AG20443 (cell line): ENCODE measurements around the gene C19orf67.
"Not testable (repeated sequence)": the region's sequence is repeated elsewhere in the genome, so short reads cannot be mapped to it uniquely, and the experiment has no call there.

Experiments
- DNase-seq: peaks from one replicate; pipeline ENCODE4 v3.0.0; 2012; ENCODE audit warnings: low spot score, mixed read lengths

C19orf67 gene

DNA sequence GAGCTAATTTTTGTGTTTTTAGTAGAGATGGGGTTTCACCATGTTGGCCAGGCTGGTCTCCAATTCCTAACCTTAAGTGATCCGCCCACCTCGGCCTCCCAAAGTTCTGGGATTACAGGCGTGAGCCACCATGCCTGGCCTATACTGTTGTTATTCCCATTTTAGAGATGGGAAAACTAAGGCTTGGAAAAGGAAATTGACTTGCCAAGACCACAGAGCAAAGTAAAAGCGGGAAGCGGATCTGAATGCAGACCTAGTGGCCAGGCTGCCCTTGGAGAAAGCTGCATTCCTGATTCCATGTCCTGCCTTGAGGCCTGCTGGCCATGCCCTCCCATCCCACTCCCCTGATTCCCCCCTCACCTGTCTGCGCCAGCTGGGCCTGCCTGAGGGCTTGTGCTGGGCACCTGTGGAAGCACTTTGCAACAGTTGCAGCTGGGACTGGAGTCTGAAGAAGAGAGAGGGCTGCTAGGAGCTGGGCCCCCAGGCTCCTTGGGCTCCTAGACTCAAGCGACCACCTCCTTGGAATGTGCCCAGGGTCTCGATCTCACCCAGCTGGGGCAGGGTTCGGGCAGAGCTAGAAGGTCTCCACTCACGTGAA is 29.4 kb downstream of the C19orf67 start:
- no peak for DNase-seq

DNA sequence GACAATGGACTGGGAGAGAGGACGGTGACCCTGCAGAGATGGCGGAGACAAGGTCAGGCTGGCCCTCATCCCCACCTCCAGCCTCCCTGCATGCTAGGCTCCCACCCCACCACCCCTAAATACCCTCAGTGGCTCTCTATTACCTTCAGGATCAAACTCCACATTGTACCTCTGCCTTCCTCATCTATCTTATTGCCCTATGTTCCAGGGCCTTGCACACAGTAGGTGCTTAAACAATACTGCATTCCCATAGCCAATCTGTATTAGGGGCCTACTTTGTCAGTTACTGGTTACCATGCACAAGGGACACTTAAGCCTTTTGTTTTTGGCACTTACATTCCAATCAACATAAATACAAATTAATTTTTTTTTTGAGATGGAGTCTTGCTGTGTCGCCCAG is 30.2 kb downstream of the C19orf67 start:
- no peak for DNase-seq

DNA sequence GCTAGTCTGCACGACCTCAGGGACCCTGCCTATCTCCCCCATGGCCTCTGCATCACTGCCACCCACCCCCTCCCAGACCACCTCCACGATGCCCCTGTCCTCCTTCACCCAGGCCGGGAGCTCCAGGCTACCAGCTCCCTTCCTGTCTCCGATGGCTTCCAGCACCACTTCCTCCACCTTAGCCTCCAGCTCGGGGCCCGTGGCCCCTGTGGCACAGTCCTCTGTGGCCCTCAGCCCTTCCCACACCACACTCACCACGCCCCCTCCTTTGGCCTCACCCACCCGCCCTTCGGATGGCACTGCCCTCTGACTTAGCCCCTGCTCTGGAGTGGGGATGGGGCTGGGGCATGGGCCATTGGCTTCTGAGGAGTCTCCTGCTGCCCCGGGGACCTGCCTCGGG is 30.9 kb downstream of the C19orf67 start:
- peak; percentile 4 for DNase-seq

DNA sequence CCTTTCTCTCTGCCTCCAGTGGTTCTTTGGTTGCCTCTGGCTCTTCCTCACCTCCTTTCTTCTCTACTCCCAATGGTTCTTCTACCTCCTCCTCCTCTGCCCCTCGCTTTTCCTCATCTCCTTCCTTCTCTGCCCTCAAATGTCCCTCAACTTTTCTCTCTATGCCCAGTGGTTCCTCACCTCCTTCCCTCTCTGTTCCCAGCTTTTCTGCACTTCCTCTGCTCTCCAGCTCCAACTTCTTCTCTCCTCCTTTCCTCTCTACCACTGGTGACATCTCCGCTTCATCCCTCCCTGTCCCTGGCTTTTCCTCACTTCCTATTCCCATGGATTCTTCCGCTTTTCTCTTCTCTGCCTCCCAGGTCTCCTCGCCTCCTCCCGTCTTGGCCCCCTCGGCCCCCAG is 31.5 kb downstream of the C19orf67 start:
- no peak for DNase-seq

DNA sequence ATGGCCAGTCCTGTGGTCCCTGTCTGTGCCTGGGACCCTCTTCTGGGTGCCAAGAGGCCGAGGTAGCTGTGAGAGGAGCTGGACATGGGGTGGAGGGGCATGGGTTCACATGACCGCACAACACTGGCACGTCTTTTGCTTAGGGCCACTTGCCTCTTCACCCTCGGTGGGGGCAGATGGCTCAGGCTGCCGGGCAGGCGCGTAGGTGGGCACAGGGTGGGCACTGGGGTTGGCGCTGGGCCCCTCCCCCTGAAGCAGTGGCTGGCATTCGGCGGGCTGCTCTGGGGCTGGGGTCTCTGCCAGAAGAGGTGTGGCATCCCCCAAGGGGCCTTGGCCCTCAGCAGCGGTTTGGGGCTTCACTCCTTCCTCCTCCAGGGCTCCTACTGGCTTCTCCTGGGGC is 32.1 kb downstream of the C19orf67 start:
- DNase-seq = peak; percentile 2

DNA sequence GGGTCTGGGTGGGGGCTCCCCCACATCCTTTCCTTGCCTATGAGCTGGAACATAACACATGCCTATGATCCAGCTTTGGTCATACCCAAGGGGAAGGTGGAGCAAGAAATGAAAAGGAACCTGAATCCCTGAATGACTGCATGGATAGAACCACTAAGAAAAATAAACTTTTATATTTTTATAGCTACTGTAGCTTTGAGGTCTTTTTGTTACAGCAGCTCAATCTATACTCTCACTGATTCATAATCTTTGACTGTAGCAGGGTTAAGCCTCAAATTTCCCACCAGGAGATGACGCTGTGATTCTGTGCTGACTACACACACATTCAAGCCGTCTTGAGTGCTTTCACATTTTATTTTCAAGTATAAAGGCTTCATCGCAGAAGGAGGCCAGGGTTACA is 32.6 kb downstream of the C19orf67 start:
- no peak for DNase-seq

DNA sequence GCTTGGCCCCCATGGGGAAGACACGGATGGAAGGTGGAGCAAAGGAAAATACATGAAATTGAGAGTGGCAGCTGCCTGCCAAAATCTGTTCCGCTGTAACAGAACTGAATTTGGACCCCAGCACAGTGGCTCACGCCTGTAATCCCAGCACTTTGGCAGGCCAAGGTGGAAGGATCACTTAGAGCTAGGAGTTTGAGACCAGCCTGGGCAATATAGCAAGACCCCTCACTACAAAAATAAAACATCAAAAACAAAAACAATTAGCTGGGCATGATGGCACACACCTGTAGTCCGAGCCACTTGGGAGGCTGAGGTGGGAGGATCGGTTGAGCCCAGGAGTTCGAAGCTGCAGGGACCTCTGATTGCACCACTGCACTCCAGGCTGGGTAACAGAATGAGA is 33.1 kb downstream of the C19orf67 start:
- no peak for DNase-seq

DNA sequence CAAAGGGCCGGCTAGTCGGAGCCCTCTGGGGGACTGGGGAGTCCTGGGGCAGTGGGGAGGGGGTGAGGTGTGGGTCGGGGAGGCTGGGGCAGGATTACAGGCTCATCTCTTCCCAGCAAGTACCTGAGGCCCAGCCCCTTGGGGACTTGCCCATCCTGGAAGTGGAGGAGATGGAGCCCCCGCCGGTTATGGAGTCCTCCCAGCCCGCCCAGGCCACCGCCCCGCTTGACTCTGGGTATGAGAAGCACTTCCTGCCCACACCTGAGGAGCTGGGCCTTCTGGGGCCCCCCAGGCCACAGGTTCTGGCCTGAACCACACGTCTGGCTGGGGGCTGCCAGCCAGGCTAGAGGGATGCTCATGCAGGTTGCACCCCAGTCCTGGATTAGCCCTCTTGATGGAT is 33.6 kb downstream of the C19orf67 start:
- no peak for DNase-seq

DNA sequence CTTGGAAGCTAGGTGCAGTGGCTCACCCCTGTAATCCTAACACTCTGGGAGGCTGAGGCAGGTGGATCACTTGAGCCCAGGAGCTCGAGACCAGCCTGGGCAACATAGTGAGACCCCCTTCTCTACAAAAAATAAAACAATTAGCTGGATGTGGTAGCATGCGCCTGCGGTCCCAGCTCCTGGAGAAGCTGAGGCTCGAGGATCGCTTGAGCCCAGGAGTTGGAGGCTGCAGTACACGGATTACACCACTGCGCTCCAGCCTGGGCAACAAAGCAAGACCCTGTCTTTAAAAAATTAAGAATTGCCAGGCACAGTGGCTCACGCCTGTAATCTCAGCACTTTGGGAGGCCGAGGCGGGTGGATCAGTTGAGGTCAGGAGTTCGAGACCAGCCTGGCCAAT is 34.6 kb downstream of the C19orf67 start:
- DNase-seq = not testable (repeated sequence)

DNA sequence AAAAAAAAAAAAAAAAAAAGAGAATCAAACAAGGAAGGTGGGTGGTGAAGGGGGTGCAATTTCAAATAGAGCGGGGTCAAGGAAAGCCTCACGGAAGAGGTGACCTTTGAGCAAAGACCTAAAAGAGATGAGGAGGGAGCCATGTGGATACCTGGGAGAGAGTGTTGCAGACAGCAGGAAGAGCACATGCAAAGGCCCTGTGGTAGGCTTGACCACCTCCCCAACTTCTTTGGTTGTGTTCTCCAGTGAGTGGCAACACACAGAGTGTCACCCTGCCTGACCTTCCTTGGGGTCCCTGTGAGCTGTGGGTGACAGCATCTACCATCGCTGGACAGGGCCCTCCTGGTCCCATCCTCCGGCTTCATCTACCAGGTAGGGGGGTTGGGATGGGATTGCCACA is 35.1 kb downstream of the C19orf67 start:
- no peak for DNase-seq

DNA sequence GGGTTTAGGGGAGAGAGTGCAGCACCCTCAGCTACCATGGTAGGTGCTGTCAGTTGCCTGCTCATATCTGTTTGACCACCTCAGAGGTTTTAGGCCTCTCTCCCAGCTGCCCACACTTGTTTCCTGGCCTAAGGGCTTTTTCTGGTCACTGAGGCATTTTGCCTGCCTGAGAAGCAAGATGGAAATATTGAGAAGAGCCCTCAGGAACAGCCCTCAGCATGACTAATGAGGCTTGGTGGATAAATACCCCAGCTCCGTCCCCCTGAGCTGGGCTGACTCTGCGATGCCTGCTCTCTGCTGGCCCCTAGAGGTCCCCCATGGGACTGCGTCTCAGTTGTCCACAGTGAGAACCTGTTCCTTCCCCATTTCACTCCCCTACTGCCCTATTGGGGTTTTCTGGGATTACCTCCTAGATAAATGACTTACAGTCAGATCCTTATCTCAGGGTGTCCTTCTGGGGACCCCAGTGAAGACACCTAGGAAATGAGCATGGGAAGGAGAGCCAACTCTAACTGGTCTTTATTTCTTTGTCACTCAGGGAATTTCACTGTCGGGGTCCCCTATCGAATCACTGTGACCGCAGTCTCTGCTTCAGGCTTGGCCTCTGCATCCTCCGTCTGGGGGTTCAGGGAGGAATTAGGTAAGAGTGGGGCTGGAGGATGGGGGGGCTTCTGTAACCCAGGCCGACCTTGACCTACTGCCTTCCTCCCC is 37.0 kb downstream of the C19orf67 start:
- DNase-seq = peak; percentile 70

DNA sequence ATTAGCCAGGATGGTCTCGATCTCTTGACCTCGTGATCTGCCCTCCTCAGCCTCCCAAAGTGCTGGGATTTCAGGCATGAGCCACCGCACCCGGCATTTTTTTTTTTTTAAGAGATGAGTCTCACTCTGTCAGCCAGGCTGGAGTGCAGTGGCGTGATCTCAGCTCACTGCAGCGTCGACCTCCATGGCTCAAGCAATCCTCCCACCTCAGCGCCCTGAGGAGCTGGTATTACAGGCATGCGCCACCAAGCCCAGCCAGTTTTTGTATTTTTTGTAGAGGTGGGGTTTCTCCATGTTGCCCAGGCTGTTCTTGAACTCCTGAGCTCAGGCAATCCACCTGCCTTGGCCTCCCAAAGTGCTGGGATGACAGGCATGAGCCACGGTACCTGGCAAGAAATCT is 37.7 kb downstream of the C19orf67 start:
- DNase-seq = not testable (repeated sequence)

DNA sequence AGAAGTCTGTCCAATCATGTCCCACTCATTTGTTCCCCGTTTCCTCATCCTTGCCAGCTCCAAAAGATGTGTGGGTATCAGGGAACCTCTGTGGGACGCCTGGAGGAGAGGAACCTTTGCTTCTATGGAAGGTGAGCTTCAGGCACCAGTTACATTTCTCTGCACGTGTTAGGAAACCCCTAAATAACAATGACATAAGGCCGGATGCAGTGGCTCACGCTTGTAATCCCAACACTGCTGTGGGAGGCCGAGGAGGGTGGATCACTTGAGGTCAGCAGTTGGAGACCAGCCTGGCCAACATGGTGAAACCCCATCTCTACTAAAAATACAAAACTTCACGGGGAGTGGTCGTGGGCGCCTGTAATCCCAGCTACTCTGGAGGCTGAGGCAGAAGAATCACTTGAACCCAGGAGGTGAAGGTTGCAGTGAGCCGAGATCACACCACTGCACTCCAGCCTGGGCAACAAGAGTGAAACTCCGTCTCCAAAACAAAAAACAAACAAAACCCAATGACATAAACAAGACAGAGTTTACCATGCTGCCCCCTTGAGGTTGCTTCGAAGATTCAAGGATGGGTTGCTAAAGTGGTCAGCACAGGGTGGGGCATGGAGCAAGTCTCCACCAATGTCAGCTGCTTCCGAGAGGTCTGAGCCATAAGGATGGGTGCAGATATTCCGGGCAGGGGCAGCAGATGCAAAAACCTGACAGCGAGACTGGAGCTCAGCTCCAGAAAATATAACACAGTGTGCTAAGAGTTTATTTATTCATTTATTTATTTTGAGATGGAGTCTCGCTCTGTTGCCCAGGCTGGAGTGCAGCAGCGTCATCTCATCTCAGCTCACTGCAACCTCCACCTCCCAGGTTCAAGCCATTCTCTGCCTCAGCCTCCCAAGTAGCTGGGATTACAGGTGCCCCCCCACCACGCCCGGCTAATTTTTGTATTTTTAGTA is 42.6 kb downstream of the C19orf67 start:
- peak; percentile 90 for DNase-seq

DNA sequence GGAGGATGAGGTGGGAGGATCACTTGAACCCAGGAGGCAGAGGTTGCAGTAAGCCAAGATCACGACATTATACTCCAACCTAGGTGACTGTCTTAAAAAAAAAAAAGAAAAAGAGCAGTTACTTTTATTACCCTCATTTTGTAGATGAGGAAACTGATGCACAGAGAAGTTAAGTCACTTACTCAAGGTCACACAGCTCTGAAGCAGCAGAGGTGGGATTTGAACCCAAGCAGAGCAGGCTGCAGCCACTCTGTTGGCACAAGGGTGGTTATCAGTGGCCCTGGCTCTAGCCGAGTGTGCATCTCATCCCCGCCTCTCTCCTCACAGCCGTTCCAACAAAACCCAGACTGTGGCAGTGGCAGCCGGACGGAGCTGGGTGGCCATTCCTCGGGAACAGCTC is 46.4 kb downstream of the C19orf67 start:
- peak; percentile 4 for DNase-seq

DNA sequence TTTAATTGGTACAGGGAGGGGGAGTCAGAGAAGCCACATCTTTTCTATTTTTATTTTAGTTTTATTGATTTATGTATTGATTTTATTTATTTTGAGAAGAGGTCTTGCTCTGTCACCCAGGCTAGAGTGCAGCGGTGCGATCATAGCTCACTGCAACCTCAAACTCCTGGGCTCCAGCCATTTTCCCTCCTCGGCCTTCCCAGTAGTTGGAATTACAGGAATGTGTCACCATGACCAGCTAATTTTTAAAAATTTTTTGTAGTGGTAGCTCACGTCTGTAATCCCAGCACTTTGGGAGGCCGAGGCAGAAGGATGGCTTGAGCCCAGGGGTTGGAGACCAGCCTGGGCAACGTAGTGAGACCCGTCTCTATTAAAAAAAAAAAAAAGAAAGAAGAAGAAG is 49.9 kb downstream of the C19orf67 start:
- DNase-seq = peak; percentile 26

DNA sequence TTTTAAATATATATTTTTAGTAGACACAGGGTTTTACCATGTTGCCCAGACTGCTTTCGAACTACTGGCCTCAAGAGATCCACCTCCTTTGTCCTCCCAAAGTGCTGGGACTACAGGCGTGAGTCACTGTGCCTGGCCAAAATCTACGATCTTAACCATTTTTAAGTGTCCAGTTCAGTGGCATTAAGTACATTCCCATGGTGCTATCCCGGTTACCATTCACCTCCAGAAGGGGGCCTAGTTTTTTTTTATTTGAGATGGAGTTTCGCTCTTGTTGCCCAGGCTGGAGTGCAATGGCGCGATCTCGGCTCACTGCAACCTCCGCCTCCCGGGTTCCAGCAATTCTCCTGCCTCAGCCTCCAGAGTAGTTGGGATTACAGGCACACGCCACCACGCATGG is 50.4 kb downstream of the C19orf67 start:
- not testable (repeated sequence) for DNase-seq

DNA sequence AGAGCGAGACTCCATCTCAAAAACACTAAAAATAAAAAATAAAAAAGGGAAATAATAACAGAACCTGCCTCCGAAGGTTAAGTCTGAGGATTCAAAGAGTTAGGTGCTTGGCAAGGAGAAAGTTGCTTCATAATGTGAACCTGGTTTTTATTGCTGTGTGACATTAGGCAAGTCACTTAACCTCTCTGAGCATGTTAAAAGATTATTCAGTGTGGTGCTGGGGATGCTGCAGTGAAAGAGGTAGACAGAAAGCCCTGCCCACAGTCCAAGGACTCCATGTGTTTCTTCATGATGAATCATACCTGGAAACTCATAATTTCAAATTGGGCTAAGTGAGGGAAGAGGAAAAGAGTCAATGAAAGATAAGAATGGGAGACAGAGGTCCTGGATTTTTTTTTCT is 51.6 kb downstream of the C19orf67 start:
- no peak for DNase-seq

DNA sequence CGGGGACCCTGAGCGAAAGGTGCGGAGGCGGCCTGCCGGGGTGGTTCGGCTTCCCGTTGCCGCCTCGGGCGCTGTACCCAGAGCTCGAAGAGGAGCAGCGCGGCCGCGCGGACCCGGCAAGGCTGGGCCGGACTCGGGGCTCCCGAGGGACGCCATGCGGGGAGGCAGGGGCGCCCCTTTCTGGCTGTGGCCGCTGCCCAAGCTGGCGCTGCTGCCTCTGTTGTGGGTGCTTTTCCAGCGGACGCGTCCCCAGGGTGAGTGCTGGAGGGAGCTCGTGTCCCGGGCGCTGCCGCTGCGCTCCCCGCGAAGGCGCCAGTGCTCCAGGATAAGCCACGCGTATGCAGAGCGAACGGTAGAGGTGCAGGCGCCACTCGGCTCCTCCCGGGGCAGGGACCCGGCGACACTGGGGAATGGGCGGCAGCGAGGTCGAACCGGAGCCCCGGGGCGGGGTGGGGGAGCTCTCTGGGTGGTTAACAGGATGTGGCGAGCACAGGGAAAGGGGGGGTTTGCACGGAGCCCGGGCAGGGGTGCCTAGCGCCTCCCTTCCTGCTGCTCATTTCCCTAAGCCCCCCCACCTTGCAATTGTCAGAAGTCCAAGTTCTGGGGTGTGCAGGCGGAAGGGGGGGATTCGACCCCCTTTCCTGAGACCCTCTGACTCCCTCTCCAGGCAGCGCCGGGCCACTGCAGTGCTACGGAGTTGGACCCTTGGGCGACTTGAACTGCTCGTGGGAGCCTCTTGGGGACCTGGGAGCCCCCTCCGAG is 53.7 kb downstream of the C19orf67 start, which contains the start of gene IL27RA:
Gene IL27RA (plus strand): TSS at position 44 of the 762 bp plus-strand sequence. CDS start 111 bp downstream, at position 155.
- peak; percentile 58 for DNase-seq
